ENCODE measurements around the gene HES6. TPM values are rescaled to one million over a fixed set of nuclear protein-coding genes. Genes with fewer than 3 reads are reported as not detected.
"Not testable (repeated sequence)": the region's sequence is repeated elsewhere in the genome, so short reads cannot be mapped to it uniquely, and the experiment has no call there.

Gene HES6
- total RNA-seq, 2 experiments from 2014 or later: 5.2 to 5.6 TPM

DNA sequence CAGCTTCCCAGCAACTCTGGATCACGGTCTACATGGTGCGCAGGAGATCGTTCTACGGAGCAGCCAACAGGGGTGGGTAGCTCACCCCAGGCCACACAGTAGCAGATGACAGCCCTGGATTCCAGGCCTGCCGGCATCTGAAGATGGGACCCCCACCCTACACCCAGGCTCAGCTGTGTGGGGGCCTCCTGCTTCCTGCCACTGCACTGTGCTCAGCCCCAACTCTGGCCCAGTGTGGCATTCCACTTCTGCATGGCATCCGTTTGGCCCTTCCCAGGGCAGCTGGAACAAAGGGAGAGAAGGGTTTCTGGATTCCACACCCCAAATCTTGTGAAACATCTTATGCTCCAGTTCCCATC is 39.5 kb upstream of the HES6 start:
- ChIA-PET CTCF (interaction anchor here (7.3 kb wide), 1 partner anchor 15 kb away, joined by 55 read pairs; no protein-coding TSS in a partner anchor), POLR2A (interaction anchor here (2.1 kb wide), 1 partner anchor 9 kb away, joined by 9 read pairs; the partner anchor contains the start of gene PER2)
- Mint-ChIP-seq H3K27me3 (no peaks in the 10 kb centered on the region), H3K36me3 (ENCODE audit: low read depth) (peaks cover 5% of the 10 kb centered on the region), H3K27ac (peak overlapping the region; percentile 26), H3K4me1 (ENCODE audit: low read depth) (peaks cover 14% of the 10 kb centered on the region), H3K9me3 (no peaks in the 10 kb centered on the region), H3K4me3 (no peak overlapping the region)
- DNase-seq (no peak), ATAC-seq (no peak)
- intact Hi-C loops (cut with micrococcal nuclease): no loop called here
- TF ChIP-seq, protein P1, sequence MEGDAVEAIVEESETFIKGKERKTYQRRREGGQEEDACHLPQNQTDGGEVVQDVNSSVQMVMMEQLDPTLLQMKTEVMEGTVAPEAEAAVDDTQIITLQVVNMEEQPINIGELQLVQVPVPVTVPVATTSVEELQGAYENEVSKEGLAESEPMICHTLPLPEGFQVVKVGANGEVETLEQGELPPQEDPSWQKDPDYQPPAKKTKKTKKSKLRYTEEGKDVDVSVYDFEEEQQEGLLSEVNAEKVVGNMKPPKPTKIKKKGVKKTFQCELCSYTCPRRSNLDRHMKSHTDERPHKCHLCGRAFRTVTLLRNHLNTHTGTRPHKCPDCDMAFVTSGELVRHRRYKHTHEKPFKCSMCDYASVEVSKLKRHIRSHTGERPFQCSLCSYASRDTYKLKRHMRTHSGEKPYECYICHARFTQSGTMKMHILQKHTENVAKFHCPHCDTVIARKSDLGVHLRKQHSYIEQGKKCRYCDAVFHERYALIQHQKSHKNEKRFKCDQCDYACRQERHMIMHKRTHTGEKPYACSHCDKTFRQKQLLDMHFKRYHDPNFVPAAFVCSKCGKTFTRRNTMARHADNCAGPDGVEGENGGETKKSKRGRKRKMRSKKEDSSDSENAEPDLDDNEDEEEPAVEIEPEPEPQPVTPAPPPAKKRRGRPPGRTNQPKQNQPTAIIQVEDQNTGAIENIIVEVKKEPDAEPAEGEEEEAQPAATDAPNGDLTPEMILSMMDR (IDR thresholded peaks at IDR 0.05): no peak

DNA sequence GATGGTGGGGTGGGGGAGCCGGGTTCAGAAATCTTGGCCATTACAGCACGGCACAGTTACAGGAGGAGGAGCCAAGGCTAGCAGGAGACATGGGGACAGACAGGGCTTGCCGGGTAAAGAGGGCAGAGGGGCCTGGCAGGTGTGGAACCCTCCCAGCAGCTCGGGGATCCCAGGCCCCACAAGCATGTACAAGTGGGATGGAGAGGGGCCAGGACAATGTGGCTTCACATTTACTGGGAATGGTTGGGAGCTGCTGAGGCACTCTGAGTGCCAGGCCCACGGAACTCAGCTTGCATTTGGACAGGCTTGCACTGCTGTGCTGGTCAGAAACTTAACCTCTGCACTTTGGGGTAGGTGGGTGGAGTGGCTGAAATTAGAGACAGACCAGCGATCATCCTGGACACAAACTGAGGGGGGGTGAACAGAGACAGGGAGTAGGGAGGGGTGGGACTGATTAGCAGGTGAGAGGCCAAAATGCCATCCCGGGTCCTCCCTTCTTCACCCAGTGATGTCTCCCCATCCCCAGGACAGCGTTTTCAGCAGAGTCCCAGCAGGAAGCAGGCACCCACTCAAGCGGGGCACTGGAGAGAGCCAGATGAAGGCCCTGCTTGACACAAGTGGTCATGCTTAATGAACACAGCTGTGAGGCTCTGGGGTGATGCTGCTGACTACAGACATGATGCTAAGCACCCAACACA is 38.9 kb upstream of the HES6 start:
- intact Hi-C loops (cut with micrococcal nuclease): no loop called here
- H3K4me1 Mint-ChIP-seq (ENCODE audit: low read depth): peaks cover 13% of the 10 kb centered on the region
- H3K36me3 Mint-ChIP-seq (ENCODE audit: low read depth): peaks cover 5% of the 10 kb centered on the region
- TF ChIP-seq, protein P1 (IDR thresholded peaks at IDR 0.05): no peak
- H3K27ac Mint-ChIP-seq: no peak overlapping the region
- no peak for DNase-seq
- ChIA-PET CTCF (interaction anchor here (7.3 kb wide), 1 partner anchor 15 kb away, joined by 55 read pairs; no protein-coding TSS in a partner anchor), POLR2A (interaction anchor here (0.7 to 2.1 kb wide), 2 partner anchors 10 to 453 kb away, joined by 3 to 9 read pairs; partner anchors contain the start of gene PER2)
- no peak for ATAC-seq
- H3K9me3 Mint-ChIP-seq: no peaks in the 10 kb centered on the region
- no peaks in the 10 kb centered on the region for H3K27me3 Mint-ChIP-seq
- H3K4me3 Mint-ChIP-seq: no peak overlapping the region

DNA sequence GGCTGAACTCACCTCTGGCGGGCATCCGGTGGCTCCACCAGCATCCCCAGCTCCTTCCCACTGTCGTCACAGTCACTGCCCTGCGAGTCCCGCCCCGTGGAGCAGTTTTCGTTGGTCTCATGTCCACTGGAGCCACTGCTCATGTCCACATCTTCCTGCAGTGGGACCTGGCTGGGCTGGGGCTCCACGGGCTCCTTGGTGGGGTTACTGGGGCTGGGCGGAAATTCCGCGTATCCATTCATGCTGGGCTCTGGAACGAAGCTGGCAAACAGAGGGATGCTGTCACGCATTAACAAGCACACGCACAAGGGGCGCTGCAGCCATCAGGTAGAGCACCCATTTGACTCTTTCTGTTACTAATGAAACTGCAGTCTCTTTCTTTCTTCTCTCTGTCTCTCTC is 37.9 kb upstream of the HES6 start:
- ATAC-seq (no peak), DNase-seq (no peak)
- intact Hi-C loops (cut with micrococcal nuclease): no loop called here
- TF ChIP-seq, protein P1 (IDR thresholded peaks at IDR 0.05): no peak
- no peaks in the 10 kb centered on the region for H3K9me3 Mint-ChIP-seq
- peaks cover 9% of the 10 kb centered on the region for H3K4me1 Mint-ChIP-seq (ENCODE audit: low read depth)
- no peak overlapping the region for H3K4me3 Mint-ChIP-seq
- no peak overlapping the region for H3K27ac Mint-ChIP-seq
- no peaks in the 10 kb centered on the region for H3K27me3 Mint-ChIP-seq
- POLR2A ChIA-PET: no interaction called here
- CTCF ChIA-PET: interaction anchor here (0.9 to 7.3 kb wide), 2 partner anchors 13 to 17 kb away, joined by 3 to 55 read pairs; no protein-coding TSS in a partner anchor
- H3K36me3 Mint-ChIP-seq (ENCODE audit: low read depth): peaks cover 5% of the 10 kb centered on the region

DNA sequence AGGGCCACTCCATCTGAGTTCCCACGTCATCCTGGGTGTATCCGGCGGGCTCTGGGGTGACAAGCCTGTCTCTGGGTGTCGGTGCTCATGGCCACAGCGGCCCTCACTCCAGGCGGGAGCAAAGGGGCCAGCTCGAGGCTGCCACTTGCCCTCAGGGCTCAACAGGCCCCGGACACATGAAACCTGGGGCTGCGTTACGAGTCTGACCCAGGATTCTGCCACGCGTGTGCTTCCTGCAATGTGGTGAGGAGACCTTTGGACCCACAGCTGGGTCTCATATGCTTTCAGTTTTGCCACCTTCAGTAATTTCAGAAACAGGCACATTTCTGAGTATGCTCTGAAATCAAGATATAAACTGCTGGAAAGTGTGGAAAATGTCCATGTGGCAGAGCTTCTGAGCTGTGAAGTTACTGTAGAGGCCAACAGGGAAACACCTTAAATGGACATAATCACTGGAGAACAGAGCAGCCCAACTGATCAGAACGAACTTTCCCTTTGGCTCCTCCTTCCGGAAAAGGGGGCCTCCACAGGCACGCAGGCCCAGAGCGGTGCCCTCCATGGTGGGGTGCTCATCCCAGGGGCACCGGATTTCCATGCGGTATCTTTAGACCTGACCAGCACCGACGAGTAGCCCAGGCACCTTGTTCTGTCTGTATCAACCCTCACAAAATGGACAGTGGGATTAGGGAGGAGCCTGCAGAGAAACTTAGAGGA is 34.5 kb upstream of the HES6 start:
- Mint-ChIP-seq H3K27me3 (no peaks in the 10 kb centered on the region), H3K4me3 (no peak overlapping the region), H3K9me3 (no peaks in the 10 kb centered on the region), H3K36me3 (ENCODE audit: low read depth) (peaks cover 15% of the 10 kb centered on the region), H3K4me1 (ENCODE audit: low read depth) (no peaks in the 10 kb centered on the region), H3K27ac (no peak overlapping the region)
- no peak for DNase-seq
- TF ChIP-seq, protein P1 (IDR thresholded peaks at IDR 0.05): no peak
- no peak for ATAC-seq
- ChIA-PET CTCF (interaction anchor here (1.0 to 7.3 kb wide), 2 partner anchors 10 to 13 kb away, joined by 3 to 55 read pairs; no protein-coding TSS in a partner anchor), POLR2A (interaction anchor here (1.1 kb wide), 1 partner anchor 22 kb away, joined by 3 read pairs; no protein-coding TSS in a partner anchor)
- intact Hi-C loops (cut with micrococcal nuclease): no loop called here

DNA sequence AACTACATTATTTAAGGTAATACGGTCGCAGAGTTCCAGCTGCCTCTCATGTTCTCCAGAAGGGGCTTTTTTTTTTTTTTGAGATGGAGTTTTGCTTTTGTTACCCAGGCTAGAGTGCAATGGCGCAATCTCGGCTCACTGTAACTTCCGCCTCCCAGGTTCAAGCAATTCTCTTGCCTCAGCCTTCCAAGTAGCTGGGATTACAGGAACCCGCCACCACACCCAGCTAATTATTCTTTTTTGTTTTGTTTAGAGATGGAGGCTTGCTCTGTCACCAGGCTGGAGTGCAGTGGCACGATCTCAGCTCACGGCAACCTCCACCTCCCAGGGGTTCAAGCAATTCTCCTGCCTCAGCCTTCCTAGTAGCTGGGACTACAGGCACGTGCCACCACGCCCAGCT is 33.6 kb upstream of the HES6 start:
- H3K27ac Mint-ChIP-seq; intact Hi-C loops (cut with micrococcal nuclease); H3K4me3 Mint-ChIP-seq; H3K4me1 Mint-ChIP-seq (ENCODE audit: low read depth); ATAC-seq; H3K9me3 Mint-ChIP-seq; H3K27me3 Mint-ChIP-seq; DNase-seq: not testable (repeated sequence)
- ChIA-PET POLR2A (interaction anchor here (1.1 to 1.3 kb wide), 2 partner anchors 21 to 72 kb away, joined by 3 read pairs; no protein-coding TSS in a partner anchor), CTCF (interaction anchor here (1.0 to 7.3 kb wide), 2 partner anchors 9 to 12 kb away, joined by 3 to 55 read pairs; no protein-coding TSS in a partner anchor)
- H3K36me3 Mint-ChIP-seq (ENCODE audit: low read depth): peaks cover 15% of the 10 kb centered on the region
